CD4-positive, alpha-beta T cell treated with Interleukin-21 for 1 hour (primary cell): ENCODE data around the gene RTF2.
"Not testable (repeated sequence)": the region's sequence is repeated elsewhere in the genome, so short reads cannot be mapped to it uniquely, and the experiment has no call there.

Experiments used
- DNase-seq: peaks from one replicate; pipeline ENCODE4 v3.0.0-alpha.2; 2020

The RTF2 gene

DNA sequence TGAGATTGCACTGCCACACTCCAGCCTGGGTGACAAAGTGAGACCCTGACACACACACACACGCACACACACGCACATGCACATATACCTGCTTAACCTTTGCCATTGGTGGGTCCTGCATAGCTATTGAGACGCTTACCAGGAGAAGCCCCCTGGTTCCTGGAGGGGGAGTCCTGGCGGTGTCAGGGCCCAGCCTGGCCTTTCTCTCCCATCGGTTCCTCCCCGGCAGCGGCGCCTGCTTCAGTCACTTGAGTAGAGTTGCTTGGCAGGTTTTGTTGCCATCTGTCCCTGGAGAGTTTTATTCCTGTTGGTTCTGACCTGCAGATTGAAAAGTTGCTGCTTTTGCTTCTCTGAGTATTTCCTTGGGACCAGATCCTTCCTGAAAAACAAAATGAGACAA, 35.5 kb downstream of the RTF2 start:
- DNase-seq, result no peak

DNA sequence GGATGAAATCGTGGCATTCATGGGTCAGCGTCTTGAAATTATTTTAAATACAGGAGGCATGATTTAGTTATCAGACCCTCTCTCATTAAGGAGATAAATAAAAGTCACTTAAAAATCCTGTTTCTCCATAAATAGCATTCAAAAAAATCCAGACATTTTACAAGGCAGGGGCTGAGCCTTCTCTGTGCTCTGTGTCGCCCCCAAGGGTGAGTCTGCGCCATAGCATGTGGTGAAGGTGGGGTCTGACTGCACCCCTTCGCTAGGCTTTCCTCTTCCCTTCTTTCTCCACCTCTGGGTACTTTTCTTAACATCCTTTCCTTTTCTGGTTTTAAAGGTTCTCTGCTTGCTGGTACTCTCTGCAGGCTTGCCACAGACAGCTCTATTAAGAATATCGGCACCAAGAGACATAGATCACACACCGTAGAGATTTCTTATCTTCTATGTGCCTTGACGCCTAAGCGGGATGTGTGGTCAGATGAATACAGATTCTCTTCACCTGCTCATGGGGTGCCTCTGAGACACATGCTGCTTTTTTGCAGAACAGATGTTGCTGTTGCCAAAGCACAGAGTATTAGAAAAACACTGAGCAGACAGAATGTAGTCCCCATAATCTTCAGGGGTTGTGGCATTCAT, 36.1 kb downstream of the RTF2 start:
- DNase-seq, result no peak

DNA sequence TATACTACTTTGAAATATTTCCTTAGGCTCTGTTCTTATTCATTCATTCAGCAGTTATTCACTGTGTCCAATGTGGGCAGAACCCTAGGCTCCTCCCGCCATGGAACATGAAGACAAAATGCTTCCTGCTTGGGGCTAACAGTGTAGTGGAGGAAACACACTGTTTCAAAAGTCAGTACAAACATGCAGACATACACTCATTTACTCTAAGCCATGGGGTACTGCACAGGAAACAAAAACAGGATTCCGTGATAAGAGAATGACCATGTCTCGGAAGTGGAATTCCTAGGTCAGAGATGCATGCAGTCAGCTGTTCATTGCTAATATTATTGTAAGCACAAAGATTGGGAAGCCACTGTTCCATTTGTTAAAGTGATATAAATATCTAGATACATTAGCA, 37.7 kb downstream of the RTF2 start:
- DNase-seq, result no peak

DNA sequence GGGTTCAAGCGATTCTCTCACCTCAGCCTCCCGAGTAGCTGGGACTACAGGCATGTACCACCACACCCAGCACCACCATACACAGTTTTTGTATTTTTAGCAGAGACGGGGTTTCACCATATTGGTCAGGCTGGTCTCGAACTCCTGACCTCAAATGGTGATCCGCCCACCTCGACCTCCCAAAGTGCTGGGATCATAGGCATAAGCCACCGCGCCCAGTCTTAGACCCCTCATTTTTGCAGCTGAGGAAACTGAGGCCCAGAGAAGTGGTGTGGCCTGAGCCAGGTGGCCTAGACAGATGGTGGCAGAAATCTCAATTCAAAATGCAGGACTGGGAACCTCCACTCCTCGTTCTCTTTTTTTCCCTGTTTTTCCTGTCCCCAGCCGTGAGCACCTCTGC, 43.5 kb downstream of the RTF2 start:
- no peak for DNase-seq

DNA sequence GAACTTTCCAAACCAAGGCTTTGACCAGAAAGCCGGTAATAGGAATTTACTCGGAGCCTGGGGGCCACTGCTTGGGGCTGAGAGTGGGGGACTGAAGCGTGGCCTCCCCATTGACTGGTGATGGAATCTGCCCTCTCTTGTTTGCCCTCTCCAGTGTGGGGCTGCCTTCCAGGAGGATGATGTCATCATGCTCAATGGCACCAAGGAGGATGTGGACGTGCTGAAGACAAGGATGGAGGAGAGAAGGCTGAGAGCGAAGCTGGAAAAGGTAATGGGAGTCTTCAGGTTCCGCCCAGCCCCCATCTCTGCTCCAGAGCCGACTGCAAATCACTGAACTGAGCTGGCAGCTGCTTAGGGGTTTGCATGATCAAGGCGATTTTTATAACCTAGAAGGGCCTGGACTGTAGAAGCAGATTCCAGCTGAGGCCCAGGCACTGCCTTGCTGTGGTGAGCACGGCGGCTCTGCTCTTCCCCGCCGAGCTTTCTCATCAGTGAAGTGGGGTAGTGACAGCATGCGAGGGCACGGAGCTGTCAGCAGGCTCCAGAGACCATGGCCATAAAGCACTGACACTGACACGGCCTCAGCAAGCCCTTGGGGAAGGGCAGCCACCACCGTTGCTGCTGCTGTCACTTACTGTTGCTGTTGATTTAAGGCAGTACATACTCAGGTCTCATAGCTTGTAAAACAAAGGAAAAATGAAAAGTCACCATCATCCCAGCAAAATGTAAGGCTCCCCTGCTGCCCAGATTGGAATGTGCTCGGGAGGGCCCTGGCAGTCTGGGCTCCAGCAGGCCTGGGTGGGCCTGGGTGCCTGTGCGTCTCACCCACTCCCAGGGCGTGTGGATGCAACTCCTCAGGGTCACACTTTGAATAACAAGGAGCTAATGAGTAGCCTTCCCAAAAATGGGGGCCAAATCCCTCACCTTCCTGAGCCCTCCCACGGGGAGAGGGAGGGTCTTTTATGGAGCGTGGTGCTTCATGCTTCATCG, 45.0 kb downstream of the RTF2 start:
- no peak for DNase-seq

DNA sequence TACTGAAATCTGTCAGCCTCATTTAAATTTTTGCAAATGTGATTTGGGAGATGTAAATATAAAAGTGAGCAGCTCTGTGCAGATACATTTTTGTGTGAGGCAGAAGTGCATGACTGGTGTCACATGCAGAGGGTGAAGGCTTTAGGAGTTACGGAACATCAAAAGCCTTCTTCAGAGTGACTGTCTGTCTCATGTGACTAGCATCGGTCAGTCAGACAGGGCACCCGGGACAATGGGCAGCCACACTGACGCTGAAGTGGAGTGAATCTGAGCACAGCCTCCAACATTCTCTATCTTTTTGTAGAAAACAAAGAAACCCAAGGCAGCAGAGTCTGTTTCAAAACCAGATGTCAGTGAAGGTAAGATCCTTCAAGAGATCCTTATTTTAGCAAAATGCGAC, 48.2 kb downstream of the RTF2 start:
- no peak for DNase-seq

DNA sequence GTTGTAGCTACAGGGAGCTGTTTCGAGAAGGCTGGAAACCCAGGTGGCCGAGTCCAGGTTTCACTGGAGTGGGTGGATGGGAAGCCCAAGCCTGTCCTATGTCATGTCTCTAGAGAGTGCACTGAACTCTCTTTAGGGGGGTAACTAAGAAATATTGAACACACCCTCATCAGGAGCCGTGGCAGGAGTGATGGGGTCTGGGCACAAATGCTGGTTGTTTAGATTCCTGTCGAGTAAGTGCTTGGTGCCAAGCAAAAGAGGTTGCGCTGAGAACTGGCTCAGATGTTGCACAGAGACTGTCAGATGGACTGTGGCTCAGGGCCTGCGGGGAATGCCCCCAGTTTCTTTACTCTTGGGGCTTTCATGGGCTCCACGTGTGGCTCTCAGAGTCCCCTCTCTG, 48.8 kb downstream of the RTF2 start:
- no peak for DNase-seq

DNA sequence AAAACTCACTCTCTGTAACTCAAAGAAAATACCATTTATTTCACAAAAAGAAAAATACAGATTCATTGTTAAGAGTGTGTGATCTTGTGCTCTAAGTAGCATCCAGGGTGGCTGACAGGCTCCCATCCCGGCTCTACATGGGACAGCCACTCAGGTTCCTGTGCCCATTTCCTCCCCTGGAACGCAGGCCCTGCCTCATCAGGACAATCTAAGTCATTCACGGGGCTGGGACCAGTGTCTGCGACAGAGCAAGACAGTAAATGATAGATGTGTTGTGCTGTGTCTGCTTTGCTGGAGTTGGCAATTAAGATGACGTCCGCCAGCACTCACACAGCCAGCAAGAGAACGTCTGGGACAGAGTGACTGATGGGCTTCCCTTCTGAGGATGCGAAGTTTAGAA, 49.2 kb downstream of the RTF2 start:
- no peak for DNase-seq

DNA sequence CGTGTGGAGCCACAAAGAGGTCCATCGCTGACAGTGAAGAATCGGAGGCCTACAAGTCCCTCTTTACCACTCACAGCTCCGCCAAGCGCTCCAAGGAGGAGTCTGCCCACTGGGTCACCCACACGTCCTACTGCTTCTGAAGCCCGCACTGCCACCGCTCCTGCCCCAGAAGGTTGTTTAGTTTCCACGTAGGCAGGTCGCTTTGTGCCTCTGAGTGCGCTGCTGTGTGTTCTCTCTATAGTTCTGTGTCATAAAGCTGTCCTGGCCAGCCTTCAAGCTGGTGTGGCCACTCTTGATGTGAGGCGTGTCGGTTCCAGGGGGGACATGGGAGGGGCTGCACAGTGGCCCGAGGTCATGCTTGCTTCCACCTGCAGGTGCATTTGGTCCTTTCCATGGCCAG, 49.7 kb downstream of the RTF2 start:
- no peak for DNase-seq

DNA sequence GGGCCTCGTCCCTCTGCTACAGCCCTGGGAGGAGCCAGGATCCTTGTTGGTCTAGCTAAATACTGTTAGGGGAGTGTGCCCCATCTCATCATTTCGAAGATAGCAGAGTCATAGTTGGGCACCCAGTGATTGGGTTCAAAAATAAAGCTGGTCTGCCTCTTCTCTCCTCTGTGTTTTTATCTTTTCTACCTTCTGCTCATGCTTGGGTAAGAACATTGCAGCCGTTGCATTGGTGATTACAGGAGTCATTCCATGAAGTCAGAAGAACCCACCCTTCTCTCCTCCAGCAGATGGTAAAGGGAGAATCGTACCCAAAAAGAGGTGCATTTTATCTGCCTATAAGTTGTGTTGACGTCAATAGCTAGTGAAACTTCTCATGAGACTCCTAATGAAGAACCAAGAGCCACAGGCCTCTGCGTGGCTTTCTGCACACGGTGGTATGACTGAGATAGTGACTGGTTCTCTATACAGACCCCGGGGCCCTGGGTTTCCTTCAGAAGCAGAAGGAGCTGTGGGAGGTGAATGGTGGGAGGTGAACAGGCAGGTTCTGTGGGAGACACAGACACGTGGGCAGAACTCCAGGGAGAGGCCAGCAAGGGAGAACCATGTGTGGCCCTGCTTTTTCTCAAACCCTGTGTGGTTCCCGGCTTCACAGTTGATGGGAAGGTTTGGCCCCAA, 50.4 kb downstream of the RTF2 start:
- no peak for DNase-seq

DNA sequence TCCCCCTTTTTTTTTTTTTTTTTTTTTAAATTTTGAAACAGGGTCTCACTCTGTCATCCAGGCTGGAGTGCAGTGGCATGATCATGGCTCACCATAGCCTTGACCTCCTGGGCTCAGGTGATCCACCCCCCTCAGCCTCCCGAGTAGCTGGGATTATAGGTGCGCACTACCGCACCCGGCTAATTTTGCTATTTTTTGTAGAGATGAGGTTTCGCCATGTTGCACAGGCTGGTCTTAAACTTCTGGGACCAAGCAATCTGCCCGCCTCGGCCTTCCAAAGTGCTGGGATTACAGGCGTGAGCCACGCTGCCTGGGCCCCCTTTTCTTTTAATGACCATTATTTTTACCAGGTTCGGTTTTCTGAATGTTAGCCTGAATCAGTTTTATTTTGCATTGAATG, 51.1 kb downstream of the RTF2 start:
- no peak for DNase-seq

DNA sequence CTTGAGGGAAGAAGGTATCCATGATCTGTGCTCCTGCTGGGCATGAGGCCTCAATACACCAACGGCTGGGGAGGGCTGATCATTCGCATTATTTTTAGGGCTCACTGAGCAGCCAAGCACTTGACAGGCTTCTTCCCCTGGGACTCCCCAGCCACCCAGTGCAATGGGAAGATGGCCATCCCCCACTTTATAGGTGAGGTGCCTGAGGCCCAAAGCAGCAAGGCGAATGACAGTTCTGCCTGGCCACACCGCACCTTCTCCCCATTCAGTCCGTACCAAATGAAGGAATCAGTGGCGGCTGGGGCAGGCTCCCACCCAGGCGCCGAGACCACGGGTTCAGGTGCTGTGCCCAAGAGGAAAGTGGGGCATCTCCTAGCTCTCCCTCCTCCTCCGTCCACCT, 51.8 kb downstream of the RTF2 start:
- no peak for DNase-seq

DNA sequence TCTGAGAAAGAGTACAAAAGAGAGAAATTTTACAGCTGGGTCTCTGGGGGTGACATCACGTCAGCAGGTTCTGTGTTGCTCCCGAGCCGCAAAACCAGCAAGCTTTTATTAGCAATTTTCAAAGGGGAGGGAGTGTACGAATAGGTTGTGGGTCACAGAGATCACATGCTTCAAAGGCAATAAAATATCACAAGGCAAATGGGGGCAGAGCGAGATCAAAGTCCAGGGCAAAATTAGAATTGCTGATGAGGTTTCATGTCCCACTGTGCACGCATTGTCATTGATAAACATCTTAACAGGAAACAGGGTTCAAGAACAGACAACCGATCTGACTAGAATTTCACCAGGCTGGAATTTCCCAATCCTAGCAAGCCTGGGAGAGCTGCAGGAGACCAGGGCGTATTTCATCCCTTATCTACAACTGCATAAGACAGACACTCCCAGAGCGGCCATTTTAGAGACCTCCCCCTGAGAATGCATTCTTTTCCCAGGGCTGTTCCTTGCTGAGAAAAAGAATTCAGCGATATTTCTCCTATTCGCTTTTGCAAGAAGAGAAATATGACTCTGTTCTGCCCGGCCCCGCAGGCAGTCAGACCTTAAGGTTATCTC, 52.4 kb downstream of the RTF2 start:
- DNase-seq, result peak; percentile 6

DNA sequence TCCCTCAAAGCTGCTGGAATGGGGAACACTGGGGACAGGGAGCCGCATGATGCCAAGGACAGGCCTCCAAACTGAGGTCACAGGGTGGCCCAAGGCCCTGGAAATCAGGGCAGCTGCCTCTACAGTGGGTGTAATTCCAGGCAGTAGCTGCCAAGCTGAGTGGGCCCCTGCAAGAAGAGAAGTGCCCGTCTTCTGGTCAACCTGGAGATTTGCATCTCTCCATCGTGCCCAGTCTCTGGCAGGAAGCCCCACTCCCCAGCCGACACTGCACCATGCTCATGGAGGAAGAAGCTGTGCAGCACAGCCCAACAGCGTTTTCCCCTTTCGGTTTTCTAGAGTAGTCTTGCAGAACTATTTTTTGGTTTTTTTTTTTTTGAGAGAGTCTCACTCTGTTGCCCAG, 53.9 kb downstream of the RTF2 start:
- no peak for DNase-seq

DNA sequence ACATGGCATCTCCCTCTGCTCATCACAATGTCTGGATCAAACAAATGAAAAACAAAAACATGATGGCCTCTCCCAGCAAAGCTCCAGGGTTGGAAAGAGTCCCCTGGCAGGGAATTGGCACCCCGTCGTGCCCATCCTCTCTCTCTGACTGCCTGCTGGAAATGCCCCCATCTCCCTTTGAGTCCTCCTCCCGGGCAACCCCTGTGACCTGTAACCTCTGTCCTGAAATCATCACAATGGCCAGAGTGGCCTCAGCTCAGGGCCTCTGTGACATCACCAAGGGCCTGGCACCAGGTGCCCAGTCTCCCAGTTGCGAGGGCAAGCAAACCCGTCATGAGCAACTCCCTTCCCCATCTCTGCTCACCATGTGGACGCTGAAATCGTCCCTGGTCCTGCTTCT, 56.0 kb downstream of the RTF2 start, which contains the start of gene FAM209A:
Gene FAM209A (plus strand): TSS at position 301 of the 400 bp plus-strand sequence. CDS start 65 bp downstream, at position 366.
- DNase-seq, result not testable (repeated sequence)

DNA sequence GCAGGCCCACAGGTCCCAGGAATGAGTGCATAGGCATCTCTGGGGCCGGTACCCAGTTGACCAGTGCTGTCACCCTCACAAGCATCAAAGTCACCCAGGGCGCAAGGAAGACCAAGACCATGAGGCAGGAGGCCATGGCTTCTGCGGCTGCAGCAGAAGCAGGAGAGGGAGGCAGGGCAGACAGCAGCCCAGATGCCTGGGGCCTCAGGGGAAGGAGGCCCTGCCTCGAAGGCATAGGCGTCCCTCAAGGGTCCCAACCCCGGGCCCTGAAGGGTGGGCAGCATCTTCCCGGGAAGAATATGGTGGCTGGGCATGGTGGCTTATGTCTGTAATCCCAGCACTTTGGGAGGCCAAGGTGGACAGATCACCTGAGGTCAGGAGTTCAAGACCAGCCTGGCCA, 59.1 kb downstream of the RTF2 start:
- DNase-seq, result no peak

DNA sequence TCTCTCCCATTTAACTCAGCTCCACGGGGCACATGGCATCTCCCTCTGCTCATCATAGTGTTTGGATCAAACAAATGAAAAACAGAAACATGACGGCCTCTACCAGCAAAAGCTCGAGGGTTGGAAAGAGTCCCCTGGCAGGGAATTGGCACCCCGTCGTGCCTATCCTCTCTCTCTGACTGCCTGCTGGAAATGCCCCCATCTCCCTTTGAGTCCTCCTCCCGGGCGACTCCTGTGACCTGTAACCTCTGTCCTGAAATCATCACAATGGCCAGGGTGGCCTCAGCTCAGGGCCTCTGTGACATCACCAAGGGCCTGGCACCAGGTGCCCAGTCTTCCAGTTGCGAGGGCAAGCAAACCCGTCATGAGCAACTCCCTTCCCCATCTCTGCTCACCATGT, 64.5 kb downstream of the RTF2 start, which contains the start of gene FAM209B:
Gene FAM209B (plus strand): TSS at position 301 of the 400 bp plus-strand sequence. CDS start 96 bp downstream, at position 397.
- DNase-seq, result not testable (repeated sequence)

DNA sequence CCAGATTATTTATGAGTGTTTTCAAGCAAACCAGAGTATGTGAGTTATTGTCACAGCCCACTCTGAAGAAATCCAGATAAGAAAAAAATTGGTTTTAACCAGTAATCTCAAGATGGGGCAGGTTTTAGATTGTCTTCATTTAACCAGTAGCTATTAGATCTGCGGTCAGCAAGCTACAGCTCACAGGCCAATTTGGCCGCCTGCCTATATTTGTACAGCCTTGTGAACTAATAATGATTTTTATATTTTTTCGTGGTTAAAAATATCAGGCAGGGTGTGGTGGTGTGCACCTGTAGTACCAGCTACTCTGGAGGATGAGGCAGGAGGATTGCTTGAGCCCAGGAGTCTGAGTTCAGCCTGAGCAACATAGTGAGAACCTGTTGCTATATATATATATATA, 69.6 kb downstream of the RTF2 start:
- DNase-seq, result no peak

DNA sequence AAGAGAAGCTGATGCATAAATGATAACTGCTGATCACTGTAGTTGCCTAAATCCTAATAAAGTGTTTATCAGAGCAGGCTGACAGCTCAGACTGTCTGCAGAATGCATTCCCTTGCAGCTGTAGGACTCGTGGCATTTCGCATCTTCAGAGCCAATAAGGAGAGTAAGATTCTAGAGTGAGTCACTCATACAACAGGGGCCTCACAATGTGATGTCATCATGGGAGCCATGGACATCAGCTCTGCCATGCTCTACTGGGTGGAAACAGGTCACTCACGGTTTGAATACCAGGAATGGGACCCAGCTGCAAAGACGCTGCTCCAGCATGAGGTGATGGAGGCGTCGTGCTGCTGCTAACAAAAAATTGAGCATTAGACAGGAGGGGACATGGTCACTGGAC, 72.0 kb downstream of the RTF2 start:
- no peak for DNase-seq

DNA sequence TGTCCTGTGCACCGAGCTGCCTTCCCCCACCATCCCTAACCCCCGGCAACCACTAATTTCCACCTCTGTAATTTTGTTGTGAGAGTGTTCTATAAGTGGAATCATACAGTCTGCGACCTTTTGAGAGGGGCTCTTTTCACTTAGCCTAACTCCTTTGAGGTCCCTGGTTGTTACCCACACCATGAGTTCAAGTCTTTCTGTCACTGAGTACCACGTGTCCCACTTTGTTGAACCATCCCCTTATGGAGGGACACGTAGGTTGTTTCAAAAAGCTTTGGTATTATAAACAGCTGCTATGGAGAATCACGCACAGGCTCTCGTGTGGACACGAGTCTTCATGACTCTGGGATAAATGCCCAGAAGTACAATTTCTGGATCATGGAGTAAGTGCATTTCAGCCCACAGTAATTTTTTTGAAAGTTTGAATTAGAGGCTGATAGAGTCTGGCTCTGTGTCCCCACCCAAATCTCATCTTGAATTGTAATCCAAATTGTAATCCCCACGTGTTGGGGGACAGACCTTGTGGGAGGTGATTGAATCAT, 74.1 kb downstream of the RTF2 start:
- no peak for DNase-seq

DNA sequence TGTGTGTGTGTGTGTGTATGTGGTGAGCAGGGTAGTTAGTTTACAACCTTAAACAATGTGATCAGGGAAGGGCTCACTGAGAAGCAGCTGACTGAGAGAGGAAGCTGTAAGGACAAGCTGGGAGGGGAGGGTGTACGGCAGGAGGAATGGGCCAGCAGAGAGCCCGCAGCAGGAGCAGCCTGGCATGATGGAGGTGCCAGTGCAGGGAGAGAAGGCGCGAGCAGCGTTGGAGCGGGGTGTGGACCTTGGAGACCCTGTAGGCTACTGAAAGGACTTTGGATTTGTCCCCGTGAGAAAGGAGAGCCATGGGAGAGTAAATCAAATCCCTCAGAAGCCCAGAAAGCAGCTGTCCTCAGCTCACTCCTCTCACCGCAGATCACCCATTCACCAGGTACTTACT, 83.1 kb downstream of the RTF2 start:
- no peak for DNase-seq

DNA sequence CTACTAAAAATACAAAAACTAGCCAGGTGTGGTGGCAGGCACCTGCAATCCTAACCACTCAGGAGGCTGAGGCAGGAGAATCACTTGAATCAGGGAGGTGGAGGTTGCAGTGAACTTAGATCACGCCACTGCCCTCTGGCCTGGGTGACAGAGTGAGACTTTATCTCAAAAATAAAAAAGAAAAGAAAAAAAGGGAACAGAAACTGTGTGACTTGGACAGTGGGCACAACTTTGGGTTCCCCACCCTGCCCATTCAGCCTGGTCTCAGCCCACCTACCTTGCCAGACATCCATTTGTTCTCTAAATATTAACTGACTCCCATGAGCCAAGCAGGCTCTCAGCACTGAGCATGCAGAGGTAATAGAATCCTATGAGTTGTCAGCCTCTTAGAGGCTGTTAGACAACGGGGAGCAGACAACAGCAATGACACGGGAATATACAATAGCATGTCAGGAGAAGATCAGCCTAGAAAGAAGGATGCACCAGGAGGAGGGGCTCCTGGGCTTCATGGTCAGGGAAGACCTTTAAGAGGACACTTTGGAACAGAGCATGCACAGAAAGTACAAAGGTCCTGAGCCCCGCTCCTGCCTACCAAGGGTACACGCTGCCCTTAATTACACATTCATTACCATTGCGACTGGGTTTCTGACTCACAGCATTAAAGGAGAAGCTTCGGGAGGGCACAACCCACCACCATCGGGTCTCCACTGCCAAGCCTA, 84.6 kb downstream of the RTF2 start:
- DNase-seq, result no peak
